ENCODE data around the gene LRRC56. TPM values are rescaled to one million over a fixed set of nuclear protein-coding genes. Genes with fewer than 3 reads are reported as not detected.

The LRRC56 gene
- polyA plus RNA-seq, 1 donor (not counting 4 experiments of a cell fraction or from before 2014, with no cell fraction given): 0.28 TPM

DNA sequence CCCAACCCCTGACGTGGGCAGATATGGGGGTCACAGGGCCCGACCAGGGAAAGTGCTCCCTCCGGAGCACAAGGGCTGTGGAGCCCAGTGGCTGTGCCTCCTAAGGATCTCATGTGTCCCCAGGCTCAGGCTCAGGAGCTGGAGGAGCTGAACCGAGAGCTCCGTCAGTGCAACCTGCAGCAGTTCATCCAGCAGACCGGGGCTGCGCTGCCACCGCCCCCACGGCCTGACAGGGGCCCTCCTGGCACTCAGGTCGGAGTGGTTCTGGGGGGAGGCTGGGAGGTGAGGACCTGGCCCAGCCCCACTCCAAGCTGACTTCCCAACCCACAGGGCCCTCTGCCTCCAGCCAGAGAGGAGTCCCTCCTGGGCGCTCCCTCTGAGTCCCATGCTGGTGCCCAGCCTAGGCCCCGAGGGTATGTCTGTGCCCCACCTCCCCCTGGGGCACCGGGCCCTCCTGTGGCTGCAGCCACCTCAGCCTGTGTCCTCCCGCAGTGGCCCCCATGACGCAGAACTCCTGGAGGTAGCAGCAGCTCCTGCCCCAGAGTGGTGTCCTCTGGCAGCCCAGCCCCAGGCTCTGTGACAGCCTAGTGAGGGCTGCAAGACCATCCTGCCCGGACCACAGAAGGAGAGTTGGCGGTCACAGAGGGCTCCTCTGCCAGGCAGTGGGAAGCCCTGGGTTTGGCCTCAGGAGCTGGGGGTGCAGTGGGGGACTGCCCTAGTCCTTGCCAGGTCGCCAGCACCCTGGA, 25.9 kb downstream of the LRRC56 start:
- H3K9me3 ChIP-seq (ENCODE audit: control insufficient read depth, low read depth, low read length): no peaks in the 10 kb centered on the region
- H4K20me1 ChIP-seq (ENCODE audit: control insufficient read depth, extremely low read depth, insufficient read depth, low read length): no peaks in the 10 kb centered on the region
- H2AFZ ChIP-seq (ENCODE audit: control insufficient read depth, low read length): no peak overlapping the region
- dilution Hi-C loops (cut with MboI; ENCODE audit: extremely low pct_ligation_motif_present, low sequenced_read_pairs): no loop called here
- no peak overlapping the region for H3K27ac ChIP-seq (ENCODE audit: control insufficient read depth, insufficient read depth, low read length)
- H3K9ac ChIP-seq (ENCODE audit: control insufficient read depth, extremely low read depth, insufficient read depth, low read length): no peak overlapping the region
- H3K27me3 ChIP-seq (ENCODE audit: control insufficient read depth, extremely low read depth, insufficient read depth, low read length): no peaks in the 10 kb centered on the region
- FAIRE-seq: no peak
- no peak overlapping the region for H3K4me2 ChIP-seq (ENCODE audit: control insufficient read depth, extremely low read depth, insufficient read depth, low read depth, low read length)
- H3K4me3 ChIP-seq (ENCODE audit: control insufficient read depth in 2 of 3, extremely low read depth in 1 of 3, insufficient read depth in 2 of 3, low read depth in 1 of 3, low read length in 3 of 3): no peak overlapping the region
- DNase-seq (ENCODE audit: low read depth, low spot score): no peak
- peaks cover 21% of the 10 kb centered on the region for H3K79me2 ChIP-seq (ENCODE audit: control insufficient read depth, insufficient read depth, low read length)
- TF ChIP-seq EZH2 (IDR thresholded peaks at IDR 0.05; ENCODE audit: low read length): no peak
- TF ChIP-seq, protein P1, sequence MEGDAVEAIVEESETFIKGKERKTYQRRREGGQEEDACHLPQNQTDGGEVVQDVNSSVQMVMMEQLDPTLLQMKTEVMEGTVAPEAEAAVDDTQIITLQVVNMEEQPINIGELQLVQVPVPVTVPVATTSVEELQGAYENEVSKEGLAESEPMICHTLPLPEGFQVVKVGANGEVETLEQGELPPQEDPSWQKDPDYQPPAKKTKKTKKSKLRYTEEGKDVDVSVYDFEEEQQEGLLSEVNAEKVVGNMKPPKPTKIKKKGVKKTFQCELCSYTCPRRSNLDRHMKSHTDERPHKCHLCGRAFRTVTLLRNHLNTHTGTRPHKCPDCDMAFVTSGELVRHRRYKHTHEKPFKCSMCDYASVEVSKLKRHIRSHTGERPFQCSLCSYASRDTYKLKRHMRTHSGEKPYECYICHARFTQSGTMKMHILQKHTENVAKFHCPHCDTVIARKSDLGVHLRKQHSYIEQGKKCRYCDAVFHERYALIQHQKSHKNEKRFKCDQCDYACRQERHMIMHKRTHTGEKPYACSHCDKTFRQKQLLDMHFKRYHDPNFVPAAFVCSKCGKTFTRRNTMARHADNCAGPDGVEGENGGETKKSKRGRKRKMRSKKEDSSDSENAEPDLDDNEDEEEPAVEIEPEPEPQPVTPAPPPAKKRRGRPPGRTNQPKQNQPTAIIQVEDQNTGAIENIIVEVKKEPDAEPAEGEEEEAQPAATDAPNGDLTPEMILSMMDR (optimal IDR thresholded peaks at IDR 0.05 in 1 of 3, IDR thresholded peaks at IDR 0.05 in 1 of 3, conservative IDR thresholded peaks at IDR 0.05 in 1 of 3; ENCODE audit: extremely low read depth in 1 of 3, insufficient read depth in 2 of 3, low read length in 3 of 3): no peak
- peaks cover 21% of the 10 kb centered on the region for H3K4me1 ChIP-seq (ENCODE audit: control insufficient read depth, extremely low read depth, insufficient read depth, low read length)
- no peaks in the 10 kb centered on the region for H3K9me1 ChIP-seq (ENCODE audit: control insufficient read depth, extremely low read depth, insufficient read depth, low read length)
- peaks cover 4 to 18% of the 10 kb centered on the region in 2 experiments for H3K36me3 ChIP-seq (ENCODE audit: control insufficient read depth in 2 of 2, extremely low read depth in 1 of 2, insufficient read depth in 2 of 2, low read length in 2 of 2)

DNA sequence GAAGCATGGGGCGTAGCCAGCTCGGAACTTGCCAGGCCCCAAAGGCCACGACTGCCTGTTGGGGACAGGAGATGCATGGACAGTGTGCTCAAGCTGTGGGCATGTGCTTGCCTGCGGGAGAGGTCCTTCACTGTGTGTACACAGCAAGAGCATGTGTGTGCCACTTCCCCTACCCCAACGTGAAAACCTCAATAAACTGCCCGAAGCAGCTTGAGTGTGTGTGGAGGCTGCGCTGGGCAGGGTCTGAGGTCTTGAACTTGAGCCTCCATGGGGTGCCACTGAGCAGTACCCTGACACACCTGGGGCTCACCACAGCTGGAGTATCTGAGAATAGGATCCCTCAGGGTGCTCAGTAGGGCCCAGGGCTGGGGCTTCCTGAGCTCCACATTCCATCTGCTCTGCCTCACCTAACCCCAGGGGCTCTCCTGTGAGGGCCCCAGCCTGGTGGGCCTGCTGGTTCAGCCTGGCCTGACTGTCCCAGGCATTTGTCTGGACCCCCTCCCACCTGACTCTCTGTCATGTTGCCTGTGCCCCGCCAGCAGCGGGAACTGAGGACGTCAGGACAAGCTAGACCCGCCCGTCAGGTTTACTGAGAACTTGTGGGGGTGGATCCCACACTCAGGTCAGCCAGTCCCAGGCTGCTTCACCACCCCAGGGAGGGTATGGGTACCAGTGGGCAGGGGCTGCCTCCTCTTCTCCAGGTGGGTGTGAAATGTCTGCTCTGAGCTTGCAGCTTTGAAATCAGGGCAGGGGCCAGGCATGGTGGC, 26.7 kb downstream of the LRRC56 start:
- H3K9me1 ChIP-seq (ENCODE audit: control insufficient read depth, extremely low read depth, insufficient read depth, low read length): no peaks in the 10 kb centered on the region
- H3K4me2 ChIP-seq (ENCODE audit: control insufficient read depth, extremely low read depth, insufficient read depth, low read depth, low read length): no peak overlapping the region
- H3K4me3 ChIP-seq (ENCODE audit: control insufficient read depth in 2 of 3, extremely low read depth in 1 of 3, insufficient read depth in 2 of 3, low read depth in 1 of 3, low read length in 3 of 3): no peak overlapping the region
- DNase-seq (ENCODE audit: low read depth, low spot score): no peak
- H3K9ac ChIP-seq (ENCODE audit: control insufficient read depth, extremely low read depth, insufficient read depth, low read length): no peak overlapping the region
- peaks cover 21% of the 10 kb centered on the region for H3K79me2 ChIP-seq (ENCODE audit: control insufficient read depth, insufficient read depth, low read length)
- peaks cover 4 to 18% of the 10 kb centered on the region in 2 experiments for H3K36me3 ChIP-seq (ENCODE audit: control insufficient read depth in 2 of 2, extremely low read depth in 1 of 2, insufficient read depth in 2 of 2, low read length in 2 of 2)
- FAIRE-seq: no peak
- H3K4me1 ChIP-seq (ENCODE audit: control insufficient read depth, extremely low read depth, insufficient read depth, low read length): peaks cover 23% of the 10 kb centered on the region
- H4K20me1 ChIP-seq (ENCODE audit: control insufficient read depth, extremely low read depth, insufficient read depth, low read length): no peaks in the 10 kb centered on the region
- no peak for TF ChIP-seq EZH2 (IDR thresholded peaks at IDR 0.05; ENCODE audit: low read length)
- TF ChIP-seq, protein P1 (optimal IDR thresholded peaks at IDR 0.05 in 1 of 3, IDR thresholded peaks at IDR 0.05 in 1 of 3, conservative IDR thresholded peaks at IDR 0.05 in 1 of 3; ENCODE audit: extremely low read depth in 1 of 3, insufficient read depth in 2 of 3, low read length in 3 of 3): no peak
- H3K9me3 ChIP-seq (ENCODE audit: control insufficient read depth, low read depth, low read length): no peaks in the 10 kb centered on the region
- no peak overlapping the region for H3K27ac ChIP-seq (ENCODE audit: control insufficient read depth, insufficient read depth, low read length)
- dilution Hi-C loops (cut with MboI; ENCODE audit: extremely low pct_ligation_motif_present, low sequenced_read_pairs): no loop called here
- no peak overlapping the region for H2AFZ ChIP-seq (ENCODE audit: control insufficient read depth, low read length)
- H3K27me3 ChIP-seq (ENCODE audit: control insufficient read depth, extremely low read depth, insufficient read depth, low read length): no peaks in the 10 kb centered on the region
